ENCODE measurements around the gene PRR23E. TPM values are rescaled to one million over a fixed set of nuclear protein-coding genes. Genes with fewer than 3 reads are reported as not detected.

The PRR23E gene
- total and polyA plus RNA-seq, 10 of the 15 experiments (the other 5 are each of a cell fraction or from before 2014, with no cell fraction given): not detected

DNA sequence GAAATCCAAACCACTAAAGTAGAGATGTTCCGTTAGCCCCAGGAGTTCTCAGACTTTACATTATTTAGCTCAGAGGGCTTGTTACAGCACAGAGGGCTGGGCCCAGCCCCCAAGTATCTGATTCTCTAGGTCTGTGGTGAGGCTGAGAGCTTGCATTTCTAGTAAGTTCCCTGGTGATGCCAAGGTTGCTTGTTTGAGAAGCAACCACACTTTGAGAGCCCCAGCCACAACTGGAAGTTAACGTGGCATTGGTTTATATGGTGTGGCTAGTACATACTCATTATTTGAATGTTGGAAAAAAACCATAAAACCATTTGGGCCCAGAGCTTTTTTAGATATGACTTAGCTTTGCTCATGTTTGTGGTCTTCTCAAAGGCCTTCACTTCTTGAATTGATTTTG is 35.9 kb downstream of the PRR23E start (continued):
- TF ChIP-seq EZH2 (IDR thresholded peaks at IDR 0.05; ENCODE audit: borderline replicate concordance, control insufficient read depth, low read depth, low read length): no peak
- no peak for TF ChIP-seq ETV6 (conservative IDR thresholded peaks at IDR 0.05 in 1 of 2, IDR thresholded peaks at IDR 0.05 in 1 of 2; ENCODE audit: borderline replicate concordance in 1 of 2, low read depth in 1 of 2)
- TF ChIP-seq, protein P1, sequence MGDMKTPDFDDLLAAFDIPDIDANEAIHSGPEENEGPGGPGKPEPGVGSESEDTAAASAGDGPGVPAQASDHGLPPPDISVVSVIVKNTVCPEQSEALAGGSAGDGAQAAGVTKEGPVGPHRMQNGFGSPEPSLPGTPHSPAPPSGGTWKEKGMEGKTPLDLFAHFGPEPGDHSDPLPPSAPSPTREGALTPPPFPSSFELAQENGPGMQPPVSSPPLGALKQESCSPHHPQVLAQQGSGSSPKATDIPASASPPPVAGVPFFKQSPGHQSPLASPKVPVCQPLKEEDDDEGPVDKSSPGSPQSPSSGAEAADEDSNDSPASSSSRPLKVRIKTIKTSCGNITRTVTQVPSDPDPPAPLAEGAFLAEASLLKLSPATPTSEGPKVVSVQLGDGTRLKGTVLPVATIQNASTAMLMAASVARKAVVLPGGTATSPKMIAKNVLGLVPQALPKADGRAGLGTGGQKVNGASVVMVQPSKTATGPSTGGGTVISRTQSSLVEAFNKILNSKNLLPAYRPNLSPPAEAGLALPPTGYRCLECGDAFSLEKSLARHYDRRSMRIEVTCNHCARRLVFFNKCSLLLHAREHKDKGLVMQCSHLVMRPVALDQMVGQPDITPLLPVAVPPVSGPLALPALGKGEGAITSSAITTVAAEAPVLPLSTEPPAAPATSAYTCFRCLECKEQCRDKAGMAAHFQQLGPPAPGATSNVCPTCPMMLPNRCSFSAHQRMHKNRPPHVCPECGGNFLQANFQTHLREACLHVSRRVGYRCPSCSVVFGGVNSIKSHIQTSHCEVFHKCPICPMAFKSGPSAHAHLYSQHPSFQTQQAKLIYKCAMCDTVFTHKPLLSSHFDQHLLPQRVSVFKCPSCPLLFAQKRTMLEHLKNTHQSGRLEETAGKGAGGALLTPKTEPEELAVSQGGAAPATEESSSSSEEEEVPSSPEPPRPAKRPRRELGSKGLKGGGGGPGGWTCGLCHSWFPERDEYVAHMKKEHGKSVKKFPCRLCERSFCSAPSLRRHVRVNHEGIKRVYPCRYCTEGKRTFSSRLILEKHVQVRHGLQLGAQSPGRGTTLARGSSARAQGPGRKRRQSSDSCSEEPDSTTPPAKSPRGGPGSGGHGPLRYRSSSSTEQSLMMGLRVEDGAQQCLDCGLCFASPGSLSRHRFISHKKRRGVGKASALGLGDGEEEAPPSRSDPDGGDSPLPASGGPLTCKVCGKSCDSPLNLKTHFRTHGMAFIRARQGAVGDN (IDR thresholded peaks at IDR 0.05): no peak
- no peak for TF ChIP-seq MTA3 (IDR thresholded peaks at IDR 0.05; ENCODE audit: borderline replicate concordance, low read length)
- TF ChIP-seq MYC (IDR thresholded peaks at IDR 0.05; ENCODE audit: insufficient read depth, insufficient read length, insufficient replicate concordance, low read length, severe bottlenecking): no peak
- TF ChIP-seq JUNB (IDR thresholded peaks at IDR 0.05): peak; percentile 46; the same call in 1 of the 2 replicates
- TF ChIP-seq, protein P2, sequence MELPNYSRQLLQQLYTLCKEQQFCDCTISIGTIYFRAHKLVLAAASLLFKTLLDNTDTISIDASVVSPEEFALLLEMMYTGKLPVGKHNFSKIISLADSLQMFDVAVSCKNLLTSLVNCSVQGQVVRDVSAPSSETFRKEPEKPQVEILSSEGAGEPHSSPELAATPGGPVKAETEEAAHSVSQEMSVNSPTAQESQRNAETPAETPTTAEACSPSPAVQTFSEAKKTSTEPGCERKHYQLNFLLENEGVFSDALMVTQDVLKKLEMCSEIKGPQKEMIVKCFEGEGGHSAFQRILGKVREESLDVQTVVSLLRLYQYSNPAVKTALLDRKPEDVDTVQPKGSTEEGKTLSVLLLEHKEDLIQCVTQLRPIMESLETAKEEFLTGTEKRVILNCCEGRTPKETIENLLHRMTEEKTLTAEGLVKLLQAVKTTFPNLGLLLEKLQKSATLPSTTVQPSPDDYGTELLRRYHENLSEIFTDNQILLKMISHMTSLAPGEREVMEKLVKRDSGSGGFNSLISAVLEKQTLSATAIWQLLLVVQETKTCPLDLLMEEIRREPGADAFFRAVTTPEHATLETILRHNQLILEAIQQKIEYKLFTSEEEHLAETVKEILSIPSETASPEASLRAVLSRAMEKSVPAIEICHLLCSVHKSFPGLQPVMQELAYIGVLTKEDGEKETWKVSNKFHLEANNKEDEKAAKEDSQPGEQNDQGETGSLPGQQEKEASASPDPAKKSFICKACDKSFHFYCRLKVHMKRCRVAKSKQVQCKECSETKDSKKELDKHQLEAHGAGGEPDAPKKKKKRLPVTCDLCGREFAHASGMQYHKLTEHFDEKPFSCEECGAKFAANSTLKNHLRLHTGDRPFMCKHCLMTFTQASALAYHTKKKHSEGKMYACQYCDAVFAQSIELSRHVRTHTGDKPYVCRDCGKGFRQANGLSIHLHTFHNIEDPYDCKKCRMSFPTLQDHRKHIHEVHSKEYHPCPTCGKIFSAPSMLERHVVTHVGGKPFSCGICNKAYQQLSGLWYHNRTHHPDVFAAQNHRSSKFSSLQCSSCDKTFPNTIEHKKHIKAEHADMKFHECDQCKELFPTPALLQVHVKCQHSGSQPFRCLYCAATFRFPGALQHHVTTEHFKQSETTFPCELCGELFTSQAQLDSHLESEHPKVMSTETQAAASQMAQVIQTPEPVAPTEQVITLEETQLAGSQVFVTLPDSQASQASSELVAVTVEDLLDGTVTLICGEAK (IDR thresholded peaks at IDR 0.05; ENCODE audit: borderline replicate concordance): no peak
- no peak for TF ChIP-seq NR2C1 (IDR thresholded peaks at IDR 0.05)
- TF ChIP-seq, protein P3, sequence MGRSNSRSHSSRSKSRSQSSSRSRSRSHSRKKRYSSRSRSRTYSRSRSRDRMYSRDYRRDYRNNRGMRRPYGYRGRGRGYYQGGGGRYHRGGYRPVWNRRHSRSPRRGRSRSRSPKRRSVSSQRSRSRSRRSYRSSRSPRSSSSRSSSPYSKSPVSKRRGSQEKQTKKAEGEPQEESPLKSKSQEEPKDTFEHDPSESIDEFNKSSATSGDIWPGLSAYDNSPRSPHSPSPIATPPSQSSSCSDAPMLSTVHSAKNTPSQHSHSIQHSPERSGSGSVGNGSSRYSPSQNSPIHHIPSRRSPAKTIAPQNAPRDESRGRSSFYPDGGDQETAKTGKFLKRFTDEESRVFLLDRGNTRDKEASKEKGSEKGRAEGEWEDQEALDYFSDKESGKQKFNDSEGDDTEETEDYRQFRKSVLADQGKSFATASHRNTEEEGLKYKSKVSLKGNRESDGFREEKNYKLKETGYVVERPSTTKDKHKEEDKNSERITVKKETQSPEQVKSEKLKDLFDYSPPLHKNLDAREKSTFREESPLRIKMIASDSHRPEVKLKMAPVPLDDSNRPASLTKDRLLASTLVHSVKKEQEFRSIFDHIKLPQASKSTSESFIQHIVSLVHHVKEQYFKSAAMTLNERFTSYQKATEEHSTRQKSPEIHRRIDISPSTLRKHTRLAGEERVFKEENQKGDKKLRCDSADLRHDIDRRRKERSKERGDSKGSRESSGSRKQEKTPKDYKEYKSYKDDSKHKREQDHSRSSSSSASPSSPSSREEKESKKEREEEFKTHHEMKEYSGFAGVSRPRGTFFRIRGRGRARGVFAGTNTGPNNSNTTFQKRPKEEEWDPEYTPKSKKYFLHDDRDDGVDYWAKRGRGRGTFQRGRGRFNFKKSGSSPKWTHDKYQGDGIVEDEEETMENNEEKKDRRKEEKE (IDR thresholded peaks at IDR 0.05): no peak
- TF ChIP-seq, protein P4, sequence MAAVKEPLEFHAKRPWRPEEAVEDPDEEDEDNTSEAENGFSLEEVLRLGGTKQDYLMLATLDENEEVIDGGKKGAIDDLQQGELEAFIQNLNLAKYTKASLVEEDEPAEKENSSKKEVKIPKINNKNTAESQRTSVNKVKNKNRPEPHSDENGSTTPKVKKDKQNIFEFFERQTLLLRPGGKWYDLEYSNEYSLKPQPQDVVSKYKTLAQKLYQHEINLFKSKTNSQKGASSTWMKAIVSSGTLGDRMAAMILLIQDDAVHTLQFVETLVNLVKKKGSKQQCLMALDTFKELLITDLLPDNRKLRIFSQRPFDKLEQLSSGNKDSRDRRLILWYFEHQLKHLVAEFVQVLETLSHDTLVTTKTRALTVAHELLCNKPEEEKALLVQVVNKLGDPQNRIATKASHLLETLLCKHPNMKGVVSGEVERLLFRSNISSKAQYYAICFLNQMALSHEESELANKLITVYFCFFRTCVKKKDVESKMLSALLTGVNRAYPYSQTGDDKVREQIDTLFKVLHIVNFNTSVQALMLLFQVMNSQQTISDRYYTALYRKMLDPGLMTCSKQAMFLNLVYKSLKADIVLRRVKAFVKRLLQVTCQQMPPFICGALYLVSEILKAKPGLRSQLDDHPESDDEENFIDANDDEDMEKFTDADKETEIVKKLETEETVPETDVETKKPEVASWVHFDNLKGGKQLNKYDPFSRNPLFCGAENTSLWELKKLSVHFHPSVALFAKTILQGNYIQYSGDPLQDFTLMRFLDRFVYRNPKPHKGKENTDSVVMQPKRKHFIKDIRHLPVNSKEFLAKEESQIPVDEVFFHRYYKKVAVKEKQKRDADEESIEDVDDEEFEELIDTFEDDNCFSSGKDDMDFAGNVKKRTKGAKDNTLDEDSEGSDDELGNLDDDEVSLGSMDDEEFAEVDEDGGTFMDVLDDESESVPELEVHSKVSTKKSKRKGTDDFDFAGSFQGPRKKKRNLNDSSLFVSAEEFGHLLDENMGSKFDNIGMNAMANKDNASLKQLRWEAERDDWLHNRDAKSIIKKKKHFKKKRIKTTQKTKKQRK (IDR thresholded peaks at IDR 0.05; ENCODE audit: low read depth, low read length): no peak
- no peak for TF ChIP-seq CHD4 (IDR thresholded peaks at IDR 0.05)
- TF ChIP-seq MTA2 (IDR thresholded peaks at IDR 0.05; ENCODE audit: low read depth): peak; percentile 60
- TF ChIP-seq KLF5 (IDR thresholded peaks at IDR 0.05; ENCODE audit: partially characterized antibody): no peak
- TF ChIP-seq MYB (IDR thresholded peaks at IDR 0.05; ENCODE audit: borderline replicate concordance, low read depth, low read length): no peak
